ENCODE data around the gene BCCIP. TPM values are rescaled to one million over a fixed set of nuclear protein-coding genes. Genes with fewer than 3 reads are reported as not detected.

Gene BCCIP
- total RNA-seq, 1 experiment from 2014 or later, result 30.1 TPM

DNA sequence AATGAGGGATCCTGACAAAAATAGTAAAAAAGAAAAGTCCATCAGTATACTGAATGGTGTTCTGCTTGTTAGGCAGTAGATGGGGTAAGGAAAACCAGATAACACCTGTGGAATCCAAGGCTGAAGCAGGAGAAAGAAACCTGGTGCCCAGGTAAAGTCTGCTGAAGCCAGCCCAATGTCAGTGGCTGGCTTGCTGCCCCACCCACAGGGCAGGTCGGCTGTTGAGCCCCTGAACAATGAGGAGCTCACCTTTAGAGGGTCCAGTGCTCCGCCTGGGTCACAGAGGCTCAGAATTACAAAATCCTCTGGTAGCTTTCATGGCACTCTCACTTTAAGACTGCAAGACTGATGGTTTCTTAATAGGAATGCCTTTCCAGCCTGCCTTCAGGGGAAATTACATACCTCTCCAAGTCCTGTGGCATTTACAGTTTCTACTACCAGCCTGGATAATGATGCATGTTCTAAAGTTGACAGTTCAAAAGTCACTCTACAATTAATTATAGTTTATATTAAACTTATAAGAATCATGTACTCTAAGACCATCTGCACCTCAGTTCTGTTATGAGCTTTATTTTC lies 33.9 kb downstream of the BCCIP start:
- Histone ChIP-seq H2AFZ (ENCODE audit: low read length) (no peak overlapping the region), H4K20me1 (ENCODE audit: insufficient read depth, low read depth, low read length) (no peaks in the 10 kb centered on the region), H3K9ac (ENCODE audit: low read length) (no peak overlapping the region), H3K79me2 (ENCODE audit: low read length) (no peaks in the 10 kb centered on the region), H3K36me3 (ENCODE audit: insufficient read depth, low read length) (no peaks in the 10 kb centered on the region), H3K4me1 (ENCODE audit: low read length) (no peaks in the 10 kb centered on the region), H3K27me3 (ENCODE audit: low read length) (no peaks in the 10 kb centered on the region), H3K4me3 (ENCODE audit: low read length) (no peak overlapping the region), H3K9me2 (replicated peaks; ENCODE audit: insufficient read depth, low read length) (no peaks in the 10 kb centered on the region), H3K27ac (ENCODE audit: low read length) (no peak overlapping the region), H3K9me3 (ENCODE audit: low read length) (no peaks in the 10 kb centered on the region), H3K4me2 (ENCODE audit: low read depth, low read length, poor library complexity, severe bottlenecking) (no peak overlapping the region)
- no peak for DNase-seq

GRCh38 chr10:125859128-125859817 lies 35.9 kb downstream of the BCCIP start:
- no peaks in the 10 kb centered on the region for H3K79me2 ChIP-seq (ENCODE audit: low read length)
- H3K36me3 ChIP-seq (ENCODE audit: insufficient read depth, low read length), result no peaks in the 10 kb centered on the region
- H4K20me1 ChIP-seq (ENCODE audit: insufficient read depth, low read depth, low read length), result no peaks in the 10 kb centered on the region
- no peak overlapping the region for H3K4me3 ChIP-seq (ENCODE audit: low read length)
- no peaks in the 10 kb centered on the region for H3K9me2 ChIP-seq (replicated peaks; ENCODE audit: insufficient read depth, low read length)
- no peak overlapping the region for H2AFZ ChIP-seq (ENCODE audit: low read length)
- no peak for DNase-seq
- H3K27me3 ChIP-seq (ENCODE audit: low read length), result no peaks in the 10 kb centered on the region
- H3K27ac ChIP-seq (ENCODE audit: low read length), result no peak overlapping the region
- no peak overlapping the region for H3K4me2 ChIP-seq (ENCODE audit: low read depth, low read length, poor library complexity, severe bottlenecking)
- no peak overlapping the region for H3K9ac ChIP-seq (ENCODE audit: low read length)
- no peaks in the 10 kb centered on the region for H3K4me1 ChIP-seq (ENCODE audit: low read length)
- H3K9me3 ChIP-seq (ENCODE audit: low read length), result no peaks in the 10 kb centered on the region

GRCh38 chr10:125865120-125865519 lies 41.8 kb downstream of the BCCIP start:
- Histone ChIP-seq H3K9ac (ENCODE audit: low read length) (no peak overlapping the region), H2AFZ (ENCODE audit: low read length) (no peak overlapping the region), H3K27ac (ENCODE audit: low read length) (no peak overlapping the region), H3K79me2 (ENCODE audit: low read length) (no peaks in the 10 kb centered on the region), H3K4me2 (ENCODE audit: low read depth, low read length, poor library complexity, severe bottlenecking) (no peak overlapping the region), H3K4me1 (ENCODE audit: low read length) (no peaks in the 10 kb centered on the region), H4K20me1 (ENCODE audit: insufficient read depth, low read depth, low read length) (no peaks in the 10 kb centered on the region), H3K9me2 (replicated peaks; ENCODE audit: insufficient read depth, low read length) (no peaks in the 10 kb centered on the region), H3K9me3 (ENCODE audit: low read length) (no peaks in the 10 kb centered on the region), H3K36me3 (ENCODE audit: insufficient read depth, low read length) (no peaks in the 10 kb centered on the region), H3K27me3 (ENCODE audit: low read length) (no peaks in the 10 kb centered on the region), H3K4me3 (ENCODE audit: low read length) (no peak overlapping the region)
- DNase-seq, result no peak

- H3K27me3 ChIP-seq (ENCODE audit: low read length), result no peaks in the 10 kb centered on the region
- no peaks in the 10 kb centered on the region for H3K36me3 ChIP-seq (ENCODE audit: insufficient read depth, low read length)
- H3K9ac ChIP-seq (ENCODE audit: low read length), result no peak overlapping the region
- no peaks in the 10 kb centered on the region for H4K20me1 ChIP-seq (ENCODE audit: insufficient read depth, low read depth, low read length)
- no peaks in the 10 kb centered on the region for H3K4me1 ChIP-seq (ENCODE audit: low read length)
- H2AFZ ChIP-seq (ENCODE audit: low read length), result no peak overlapping the region
- H3K4me3 ChIP-seq (ENCODE audit: low read length), result no peak overlapping the region
- no peak overlapping the region for H3K4me2 ChIP-seq (ENCODE audit: low read depth, low read length, poor library complexity, severe bottlenecking)
- H3K79me2 ChIP-seq (ENCODE audit: low read length), result no peaks in the 10 kb centered on the region
- DNase-seq, result no peak
- no peaks in the 10 kb centered on the region for H3K9me2 ChIP-seq (replicated peaks; ENCODE audit: insufficient read depth, low read length)
- no peaks in the 10 kb centered on the region for H3K9me3 ChIP-seq (ENCODE audit: low read length)
- H3K27ac ChIP-seq (ENCODE audit: low read length), result no peak overlapping the region
Observed at GRCh38 chr10:125866421-125867029, 43.2 kb downstream of the BCCIP start.

- DNase-seq, result peak; percentile 71
- no peaks in the 10 kb centered on the region for H3K9me2 ChIP-seq (replicated peaks; ENCODE audit: insufficient read depth, low read length)
- no peaks in the 10 kb centered on the region for H3K4me1 ChIP-seq (ENCODE audit: low read length)
- no peaks in the 10 kb centered on the region for H3K36me3 ChIP-seq (ENCODE audit: insufficient read depth, low read length)
- H2AFZ ChIP-seq (ENCODE audit: low read length), result no peak overlapping the region
- no peaks in the 10 kb centered on the region for H3K79me2 ChIP-seq (ENCODE audit: low read length)
- H4K20me1 ChIP-seq (ENCODE audit: insufficient read depth, low read depth, low read length), result no peaks in the 10 kb centered on the region
- H3K4me2 ChIP-seq (ENCODE audit: low read depth, low read length, poor library complexity, severe bottlenecking), result no peak overlapping the region
- no peak overlapping the region for H3K9ac ChIP-seq (ENCODE audit: low read length)
- H3K27ac ChIP-seq (ENCODE audit: low read length), result no peak overlapping the region
- H3K27me3 ChIP-seq (ENCODE audit: low read length), result no peaks in the 10 kb centered on the region
- no peak overlapping the region for H3K4me3 ChIP-seq (ENCODE audit: low read length)
- H3K9me3 ChIP-seq (ENCODE audit: low read length), result no peaks in the 10 kb centered on the region
Observed at GRCh38 chr10:125868372-125868975, 45.1 kb downstream of the BCCIP start.

DNA sequence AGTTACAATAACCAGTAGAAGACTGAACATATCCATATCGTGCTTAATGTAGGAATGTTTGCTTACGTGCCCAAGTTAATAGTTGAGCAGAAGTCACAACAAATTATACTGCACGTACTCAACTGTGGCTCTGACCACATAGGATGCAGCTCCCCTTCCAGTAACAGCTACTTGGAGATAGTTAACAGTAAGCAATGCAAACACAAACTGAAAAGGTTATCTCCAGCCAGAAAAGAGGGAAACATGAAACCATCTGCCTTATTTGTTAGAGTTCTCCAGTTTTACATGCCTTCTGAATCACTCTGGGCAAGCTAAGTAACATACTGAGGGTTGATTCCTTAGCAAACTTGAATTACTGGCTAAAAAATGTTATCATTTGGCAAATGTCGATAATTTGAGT lies 48.0 kb downstream of the BCCIP start:
- no peaks in the 10 kb centered on the region for H3K4me1 ChIP-seq (ENCODE audit: low read length)
- no peaks in the 10 kb centered on the region for H3K27me3 ChIP-seq (ENCODE audit: low read length)
- no peak overlapping the region for H3K27ac ChIP-seq (ENCODE audit: low read length)
- DNase-seq, result no peak
- no peak overlapping the region for H2AFZ ChIP-seq (ENCODE audit: low read length)
- no peaks in the 10 kb centered on the region for H3K79me2 ChIP-seq (ENCODE audit: low read length)
- no peak overlapping the region for H3K9ac ChIP-seq (ENCODE audit: low read length)
- H3K9me3 ChIP-seq (ENCODE audit: low read length), result no peaks in the 10 kb centered on the region
- H3K9me2 ChIP-seq (replicated peaks; ENCODE audit: insufficient read depth, low read length), result no peaks in the 10 kb centered on the region
- no peaks in the 10 kb centered on the region for H4K20me1 ChIP-seq (ENCODE audit: insufficient read depth, low read depth, low read length)
- no peak overlapping the region for H3K4me2 ChIP-seq (ENCODE audit: low read depth, low read length, poor library complexity, severe bottlenecking)
- H3K36me3 ChIP-seq (ENCODE audit: insufficient read depth, low read length), result no peaks in the 10 kb centered on the region
- no peak overlapping the region for H3K4me3 ChIP-seq (ENCODE audit: low read length)

DNA sequence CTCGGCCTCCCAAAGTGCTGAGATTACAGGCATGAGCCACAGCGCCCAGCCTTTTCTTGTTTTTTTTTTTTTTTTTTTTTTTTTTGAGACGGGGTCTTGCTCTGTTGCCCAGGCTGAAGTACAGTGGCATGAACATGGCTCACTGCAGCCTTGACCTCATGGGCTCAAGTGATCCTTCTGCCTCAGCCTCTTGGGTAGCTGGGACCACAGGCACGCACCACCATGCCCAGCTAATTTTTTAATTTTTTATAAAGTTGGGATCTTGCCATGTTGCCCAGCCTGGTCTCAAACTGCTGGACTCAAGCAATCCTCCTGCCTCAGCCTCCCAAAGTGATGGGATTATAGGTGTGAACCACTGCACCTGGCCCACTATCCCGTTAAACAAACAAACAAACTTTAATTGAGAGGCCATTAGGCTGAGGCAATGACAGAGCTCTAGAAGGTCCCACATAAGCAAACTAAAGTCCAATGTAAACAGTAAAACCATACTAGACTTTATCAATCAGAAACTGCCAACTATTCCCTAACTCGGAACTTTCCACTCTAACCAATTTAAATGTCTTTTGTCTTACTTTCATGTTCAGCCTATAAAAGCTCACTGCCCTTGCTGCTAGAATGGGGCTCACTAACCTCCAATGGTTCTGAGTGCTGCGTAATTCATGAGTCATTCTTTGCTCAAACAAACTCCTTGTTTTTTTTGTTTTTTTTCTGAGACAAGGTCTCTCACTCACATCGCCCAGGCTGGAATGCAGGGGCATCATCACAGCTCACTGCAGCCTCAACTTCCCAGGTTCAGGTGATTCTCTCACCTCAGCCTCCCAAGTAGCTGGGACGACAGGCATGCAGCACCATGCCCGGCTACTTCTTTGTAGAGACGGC lies 55.9 kb downstream of the BCCIP start:
- no peak overlapping the region for H3K4me2 ChIP-seq (ENCODE audit: low read depth, low read length, poor library complexity, severe bottlenecking)
- H3K27me3 ChIP-seq (ENCODE audit: low read length), result no peaks in the 10 kb centered on the region
- H3K4me1 ChIP-seq (ENCODE audit: low read length), result no peaks in the 10 kb centered on the region
- H3K9me3 ChIP-seq (ENCODE audit: low read length), result no peaks in the 10 kb centered on the region
- no peak for DNase-seq
- H3K79me2 ChIP-seq (ENCODE audit: low read length), result no peaks in the 10 kb centered on the region
- H3K27ac ChIP-seq (ENCODE audit: low read length), result no peak overlapping the region
- no peak overlapping the region for H3K9ac ChIP-seq (ENCODE audit: low read length)
- H2AFZ ChIP-seq (ENCODE audit: low read length), result no peak overlapping the region
- H4K20me1 ChIP-seq (ENCODE audit: insufficient read depth, low read depth, low read length), result no peaks in the 10 kb centered on the region
- no peaks in the 10 kb centered on the region for H3K9me2 ChIP-seq (replicated peaks; ENCODE audit: insufficient read depth, low read length)
- no peaks in the 10 kb centered on the region for H3K36me3 ChIP-seq (ENCODE audit: insufficient read depth, low read length)
- H3K4me3 ChIP-seq (ENCODE audit: low read length), result no peak overlapping the region

DNA sequence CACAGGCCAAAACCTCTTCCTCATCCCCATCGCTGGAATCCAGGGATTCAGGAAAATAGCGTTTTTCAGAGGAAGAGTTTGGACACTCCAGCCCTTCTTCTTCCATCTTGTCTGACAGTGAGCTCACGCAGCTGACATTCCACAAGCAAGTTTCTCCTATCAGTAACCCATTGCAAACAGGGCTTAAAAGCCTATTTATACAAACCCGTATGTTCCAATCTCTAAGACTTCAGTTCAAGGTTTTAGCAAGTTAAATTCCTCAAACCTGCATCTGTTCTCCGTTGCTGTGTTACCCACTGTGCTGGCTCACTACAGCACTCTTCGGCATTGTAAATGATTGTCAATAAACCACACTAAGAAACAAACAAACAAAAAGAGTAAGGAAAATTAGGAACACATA lies 57.4 kb downstream of the BCCIP start:
- Histone ChIP-seq H4K20me1 (ENCODE audit: insufficient read depth, low read depth, low read length) (no peaks in the 10 kb centered on the region), H3K4me3 (ENCODE audit: low read length) (no peak overlapping the region), H3K4me2 (ENCODE audit: low read depth, low read length, poor library complexity, severe bottlenecking) (no peak overlapping the region), H3K27ac (ENCODE audit: low read length) (no peak overlapping the region), H2AFZ (ENCODE audit: low read length) (no peak overlapping the region), H3K9me2 (replicated peaks; ENCODE audit: insufficient read depth, low read length) (no peaks in the 10 kb centered on the region), H3K36me3 (ENCODE audit: insufficient read depth, low read length) (no peaks in the 10 kb centered on the region), H3K9me3 (ENCODE audit: low read length) (no peaks in the 10 kb centered on the region), H3K27me3 (ENCODE audit: low read length) (no peaks in the 10 kb centered on the region), H3K4me1 (ENCODE audit: low read length) (no peaks in the 10 kb centered on the region), H3K79me2 (ENCODE audit: low read length) (no peaks in the 10 kb centered on the region), H3K9ac (ENCODE audit: low read length) (no peak overlapping the region)
- no peak for DNase-seq
